ENCODE measurements around the gene ACBD4. TPM values are rescaled to one million over a fixed set of nuclear protein-coding genes. Genes with fewer than 3 reads are reported as not detected.

Gene ACBD4
- total RNA-seq, 2 experiments from 2014 or later = 12.5 to 13.8 TPM

DNA sequence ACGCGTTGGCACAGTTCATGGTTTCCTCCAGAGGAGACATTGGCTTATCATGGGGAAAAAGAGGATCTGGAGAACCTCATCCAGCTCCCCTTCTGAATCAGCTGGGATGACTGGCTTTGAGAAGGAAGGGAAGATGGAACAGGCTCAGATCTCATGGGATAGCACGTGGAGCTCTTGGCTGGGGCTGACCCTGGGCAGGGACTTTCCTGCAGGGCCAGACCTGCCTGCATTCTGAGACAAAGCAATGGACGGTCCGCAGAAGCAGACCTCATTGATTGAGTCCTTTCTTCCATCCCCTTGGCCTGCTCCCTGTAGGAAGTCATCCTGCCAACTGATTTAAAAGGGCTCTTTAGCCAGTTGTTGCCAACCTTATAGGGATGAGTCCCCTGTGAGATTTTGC is 29.4 kb upstream of the ACBD4 start:
- H3K27ac Mint-ChIP-seq = no peak overlapping the region
- intact Hi-C loops (cut with micrococcal nuclease) = no loop called here
- no peak overlapping the region for H3K4me3 Mint-ChIP-seq
- H3K9me3 Mint-ChIP-seq = no peaks in the 10 kb centered on the region
- no peaks in the 10 kb centered on the region for H3K4me1 Mint-ChIP-seq (ENCODE audit: low read depth)
- ChIA-PET POLR2A (interaction anchor here (0.5 kb wide), 1 partner anchor 45 kb away, joined by 3 read pairs; no protein-coding TSS in a partner anchor), CTCF (interaction anchor here (2.1 kb wide), 1 partner anchor 29 kb away, joined by 4 read pairs; the partner anchor contains the start of gene ACBD4)
- no peak for DNase-seq
- H3K36me3 Mint-ChIP-seq = peaks cover 27% of the 10 kb centered on the region
- no peaks in the 10 kb centered on the region for H3K27me3 Mint-ChIP-seq

- no peak overlapping the region for H3K27ac Mint-ChIP-seq
- CTCF ChIA-PET = interaction anchor here (2.1 kb wide), 1 partner anchor 29 kb away, joined by 4 read pairs; the partner anchor contains the start of gene ACBD4
- H3K9me3 Mint-ChIP-seq = no peaks in the 10 kb centered on the region
- H3K36me3 Mint-ChIP-seq = peaks cover 27% of the 10 kb centered on the region
- POLR2A ChIA-PET = interaction anchor here (0.5 kb wide), 1 partner anchor 45 kb away, joined by 3 read pairs; no protein-coding TSS in a partner anchor
- H3K4me1 Mint-ChIP-seq (ENCODE audit: low read depth) = no peaks in the 10 kb centered on the region
- no peak overlapping the region for H3K4me3 Mint-ChIP-seq
- intact Hi-C loops (cut with micrococcal nuclease) = no loop called here
- no peaks in the 10 kb centered on the region for H3K27me3 Mint-ChIP-seq
- no peak for DNase-seq
Observed at GRCh38 chr17:45106582-45106981, 28.9 kb upstream of the ACBD4 start.

- H3K36me3 Mint-ChIP-seq = peaks cover 19% of the 10 kb centered on the region
- H3K27me3 Mint-ChIP-seq = no peaks in the 10 kb centered on the region
Observed at GRCh38 chr17:45107293-45108010, 28.0 kb upstream of the ACBD4 start.

GRCh38 chr17:45108051-45108450 is 27.4 kb upstream of the ACBD4 start:
- Mint-ChIP-seq H3K36me3 (peaks cover 14% of the 10 kb centered on the region), H3K4me1 (ENCODE audit: low read depth) (no peaks in the 10 kb centered on the region), H3K4me3 (no peak overlapping the region), H3K9me3 (no peaks in the 10 kb centered on the region), H3K27ac (no peak overlapping the region), H3K27me3 (no peaks in the 10 kb centered on the region)
- intact Hi-C loops (cut with micrococcal nuclease) = no loop called here
- CTCF ChIA-PET = interaction anchor here (1.3 to 2.0 kb wide), 2 partner anchors 9 to 27 kb away, joined by 7 to 8 read pairs; partner anchors contain the start of gene ACBD4
- no peak for DNase-seq
- POLR2A ChIA-PET = no interaction called here

More at GRCh38 chr17:45107293-45108010, 28.0 kb upstream of the ACBD4 start:
- CTCF ChIA-PET = interaction anchor here (1.3 kb wide), 1 partner anchor 8 kb away, joined by 7 read pairs; no protein-coding TSS in a partner anchor
- no peak for DNase-seq
- POLR2A ChIA-PET = no interaction called here
- Mint-ChIP-seq H3K4me3 (no peak overlapping the region), H3K27ac (no peak overlapping the region), H3K9me3 (no peaks in the 10 kb centered on the region), H3K4me1 (ENCODE audit: low read depth) (no peaks in the 10 kb centered on the region)
- intact Hi-C loops (cut with micrococcal nuclease) = no loop called here

DNA sequence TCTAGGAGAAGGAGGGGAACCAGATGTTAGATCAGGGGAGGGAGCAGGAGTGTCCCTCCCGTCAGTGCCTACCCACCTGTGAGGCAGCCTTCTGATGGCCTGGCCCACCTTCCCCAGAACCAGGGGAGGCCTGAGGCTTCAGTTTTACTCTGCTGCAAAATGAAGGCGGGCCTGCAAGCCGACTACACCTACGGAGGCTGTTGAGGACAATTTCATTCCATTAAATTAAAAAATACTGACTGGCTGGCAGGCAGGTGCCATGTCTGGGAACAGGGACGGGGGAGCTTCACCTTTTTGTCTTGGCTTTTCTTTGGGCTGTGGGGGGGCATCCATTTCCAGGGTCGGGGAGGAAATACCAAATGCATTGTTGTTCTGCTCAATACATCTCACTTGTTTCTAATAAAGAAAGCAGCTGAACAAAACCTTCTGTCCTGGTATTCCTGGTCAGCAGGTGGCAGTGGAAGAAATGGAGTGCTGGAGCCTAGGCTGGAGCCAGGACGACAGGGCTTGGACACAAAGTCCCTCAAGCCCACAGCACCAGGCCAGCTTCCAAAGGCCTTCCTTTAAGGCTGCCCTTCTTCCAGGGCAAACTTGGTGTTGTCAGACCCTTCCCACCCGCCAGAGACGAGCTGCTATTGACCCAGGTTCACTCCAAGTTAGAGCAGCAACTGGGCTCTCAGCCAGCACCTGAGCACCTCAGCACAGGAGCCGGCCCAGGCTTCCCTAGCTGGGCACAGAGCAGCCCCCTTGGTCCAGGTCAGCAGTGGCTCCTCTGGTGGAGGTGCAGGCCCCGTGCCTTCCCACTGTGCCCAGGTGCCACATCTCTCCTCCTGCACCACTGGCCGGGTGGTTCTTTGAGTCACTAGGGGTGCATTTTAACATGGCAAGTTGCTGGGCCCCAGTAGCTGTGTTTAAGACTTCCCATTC is 26.6 kb upstream of the ACBD4 start:
- Mint-ChIP-seq H3K4me3 (no peak overlapping the region), H3K27ac (no peak overlapping the region), H3K4me1 (ENCODE audit: low read depth) (no peaks in the 10 kb centered on the region), H3K36me3 (peaks cover 7% of the 10 kb centered on the region), H3K9me3 (no peaks in the 10 kb centered on the region), H3K27me3 (no peaks in the 10 kb centered on the region)
- ChIA-PET POLR2A (no interaction called here), CTCF (interaction anchor here (1.3 to 2.0 kb wide), 3 partner anchors 9 to 26 kb away, joined by 7 to 9 read pairs (median 8); partner anchors contain the start of gene ACBD4)
- DNase-seq = no peak
- intact Hi-C loops (cut with micrococcal nuclease) = no loop called here

DNA sequence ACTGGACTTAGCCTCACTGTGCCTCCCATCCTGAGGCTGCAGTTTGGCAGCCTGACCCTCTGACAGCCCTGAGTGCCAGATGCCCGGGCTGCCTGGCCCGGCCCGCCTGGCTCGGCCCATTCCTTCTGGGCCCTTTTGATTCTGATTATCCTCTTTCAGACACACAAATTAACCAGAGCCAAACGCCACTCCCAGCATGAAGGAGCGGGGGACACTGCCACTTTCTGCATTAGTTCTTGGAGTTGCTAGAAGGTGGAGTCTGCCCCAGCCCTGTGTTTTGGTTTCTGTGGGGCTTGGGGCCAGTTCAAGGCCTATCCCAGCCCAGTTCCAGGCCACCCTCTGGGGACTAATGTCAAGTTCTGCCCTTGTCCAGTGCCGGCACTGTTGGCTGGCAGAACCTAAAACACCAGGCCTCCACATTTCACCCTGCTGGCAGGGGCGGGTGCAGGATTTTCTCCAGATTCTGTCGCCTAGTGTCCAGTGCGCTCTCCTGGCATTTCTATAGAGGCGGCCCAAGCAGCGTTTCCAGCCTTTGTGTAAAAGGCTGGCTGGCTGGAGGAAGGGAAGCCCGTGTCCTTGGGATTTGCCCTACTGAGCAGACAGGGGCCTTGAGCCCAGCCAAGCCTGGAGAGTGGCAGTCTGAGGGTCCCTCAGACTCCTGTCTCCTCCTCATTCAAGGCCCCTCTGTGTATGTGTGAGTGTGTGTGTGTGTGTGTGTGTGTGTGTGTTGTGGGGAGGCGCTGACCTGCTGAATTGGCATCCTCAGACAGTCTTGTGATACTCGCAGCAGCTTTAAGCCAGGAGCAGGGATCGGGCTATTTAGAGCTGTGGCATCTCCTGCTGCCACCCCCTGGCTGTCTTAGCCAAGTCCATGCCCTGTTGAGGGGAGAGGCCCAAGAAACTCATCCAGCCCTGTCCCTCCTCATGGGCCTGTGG is 24.5 kb upstream of the ACBD4 start:
- intact Hi-C loops (cut with micrococcal nuclease) = no loop called here
- Mint-ChIP-seq H3K4me3 (no peak overlapping the region), H3K27me3 (no peaks in the 10 kb centered on the region), H3K9me3 (no peaks in the 10 kb centered on the region), H3K4me1 (ENCODE audit: low read depth) (no peaks in the 10 kb centered on the region), H3K27ac (no peak overlapping the region), H3K36me3 (no peaks in the 10 kb centered on the region)
- no peak for DNase-seq
- ChIA-PET CTCF (no interaction called here), POLR2A (no interaction called here)

GRCh38 chr17:45111850-45112249 is 23.6 kb upstream of the ACBD4 start:
- no peak for DNase-seq
- no peak overlapping the region for H3K4me3 Mint-ChIP-seq
- no peak overlapping the region for H3K27ac Mint-ChIP-seq
- no peaks in the 10 kb centered on the region for H3K27me3 Mint-ChIP-seq
- intact Hi-C loops (cut with micrococcal nuclease) = no loop called here
- no peaks in the 10 kb centered on the region for H3K36me3 Mint-ChIP-seq
- no peaks in the 10 kb centered on the region for H3K9me3 Mint-ChIP-seq
- CTCF ChIA-PET = no interaction called here
- H3K4me1 Mint-ChIP-seq (ENCODE audit: low read depth) = no peaks in the 10 kb centered on the region
- POLR2A ChIA-PET = no interaction called here

DNA sequence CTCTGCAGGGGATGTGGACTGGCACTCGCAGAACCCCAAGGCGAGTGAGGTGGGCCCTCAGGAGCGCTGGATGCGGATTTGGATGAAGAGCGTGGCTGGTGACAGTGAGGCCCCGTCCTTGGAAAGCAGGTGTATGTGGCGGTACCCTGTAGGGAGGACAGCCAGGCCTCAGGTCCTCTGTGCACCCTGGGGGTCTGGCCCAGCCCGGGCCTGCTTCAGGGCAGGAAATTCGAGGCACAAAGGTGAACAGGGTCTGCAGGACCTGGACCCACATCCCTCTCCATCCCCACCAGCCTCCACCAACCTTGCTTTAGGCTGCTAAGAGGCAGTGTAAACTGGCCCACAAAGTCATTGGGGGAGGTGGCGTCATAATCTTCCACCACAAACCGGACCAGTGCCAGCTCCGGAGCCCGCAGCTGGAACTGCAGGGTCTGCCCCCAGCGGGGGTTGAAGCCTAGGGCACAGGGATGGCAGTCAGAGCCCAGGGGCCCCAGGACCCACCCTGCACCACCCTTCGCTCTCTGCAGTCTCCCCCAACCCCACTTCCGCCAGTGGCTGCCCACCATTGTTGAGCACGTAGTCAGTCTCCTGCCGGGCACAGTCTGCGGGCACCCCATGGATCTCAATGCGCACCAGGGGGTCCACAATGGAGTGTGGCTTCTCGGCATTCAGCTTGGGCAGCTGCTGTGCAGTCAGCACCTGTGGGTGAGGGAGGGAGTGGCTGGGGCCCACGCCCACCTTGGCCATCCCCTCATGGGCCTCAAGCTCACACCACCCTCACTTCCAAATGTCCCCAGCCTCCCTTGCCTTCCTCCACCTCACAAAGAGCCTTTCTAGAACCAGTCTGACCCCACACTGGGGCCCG is 22.7 kb upstream of the ACBD4 start:
- no peaks in the 10 kb centered on the region for H3K27me3 Mint-ChIP-seq
- H3K36me3 Mint-ChIP-seq = no peaks in the 10 kb centered on the region
- no peak for DNase-seq
- no peak overlapping the region for H3K27ac Mint-ChIP-seq
- H3K4me1 Mint-ChIP-seq (ENCODE audit: low read depth) = no peaks in the 10 kb centered on the region
- no peaks in the 10 kb centered on the region for H3K9me3 Mint-ChIP-seq
- intact Hi-C loops (cut with micrococcal nuclease) = no loop called here
- H3K4me3 Mint-ChIP-seq = no peak overlapping the region
- POLR2A ChIA-PET = no interaction called here
- CTCF ChIA-PET = no interaction called here

- Mint-ChIP-seq H3K4me3 (no peak overlapping the region), H3K9me3 (no peaks in the 10 kb centered on the region), H3K4me1 (ENCODE audit: low read depth) (no peaks in the 10 kb centered on the region), H3K27me3 (no peaks in the 10 kb centered on the region), H3K27ac (no peak overlapping the region), H3K36me3 (no peaks in the 10 kb centered on the region)
- ChIA-PET POLR2A (no interaction called here), CTCF (no interaction called here)
- DNase-seq = no peak
- intact Hi-C loops (cut with micrococcal nuclease) = no loop called here
Observed at GRCh38 chr17:45113424-45113754, 22.1 kb upstream of the ACBD4 start.

- ChIA-PET CTCF (interaction anchor here (1.0 to 1.2 kb wide), 2 partner anchors 21 to 83 kb away, joined by 3 to 4 read pairs; partner anchors contain the start of gene ACBD4), POLR2A (no interaction called here)
- no peaks in the 10 kb centered on the region for H3K4me1 Mint-ChIP-seq (ENCODE audit: low read depth)
- H3K27me3 Mint-ChIP-seq = no peaks in the 10 kb centered on the region
- H3K27ac Mint-ChIP-seq = no peak overlapping the region
- intact Hi-C loops (cut with micrococcal nuclease) = no loop called here
- no peaks in the 10 kb centered on the region for H3K36me3 Mint-ChIP-seq
- DNase-seq = no peak
- H3K4me3 Mint-ChIP-seq = no peak overlapping the region
- H3K9me3 Mint-ChIP-seq = no peaks in the 10 kb centered on the region
Observed at GRCh38 chr17:45114117-45114932, 21.2 kb upstream of the ACBD4 start.

Measured in activated CD4-positive, alpha-beta memory T cell treated with anti-CD3 and anti-CD28 coated beads for 36 hours (primary cell).